Naive thymus-derived CD8-positive, alpha-beta T cell (primary cell): ENCODE data around the gene LYSET. TPM values are rescaled to one million over a fixed set of nuclear protein-coding genes. Genes with fewer than 3 reads are reported as not detected.
A peak's percentile ranks its signal among the peaks of the same experiment; 100 is the strongest.

ENCODE experiments used
- ATAC-seq, 2 donors: fragments of 150-1000 bp; cut with Tn5 transposase in 1 of 2; sonication (Bioruptor Pico), chemical (Tn5 transposase) in 1 of 2; 1 replicate in 1 of 2; 2 replicates in 1 of 2; pipeline ENCODE4 v1.10.0; 2021; ENCODE audit warnings: mild to moderate bottlenecking in 2 of 2, moderate library complexity in 2 of 2
- POLR2A ChIA-PET: fragments of 350-600 bp; sonication (Branson Sonifier 250); formaldehyde crosslinking; loops from one replicate; lab custom pipeline; 2021; ENCODE audit warnings: antibody characterized with exemption; lab: Charles Lee
- DNase-seq, 10 donors: peaks; one replicate each; pipeline versions ENCODE4 v3.0.0 to v3.0.0-alpha.2; 2020 to 2022
- H3K27ac Mint-ChIP-seq, 10 donors: one replicate each; pipeline ENCODE4 v1.8.0; 2020 to 2022; ENCODE audit warnings: mild to moderate bottlenecking in 10 of 10, mixed read lengths in 10 of 10, moderate library complexity in 4 of 10, inconsistent platforms in 1 of 10
- H3K27me3 Mint-ChIP-seq, 5 donors: one replicate each; pipeline ENCODE4 v1.8.0; 2021 to 2022; ENCODE audit warnings: mixed read lengths in 5 of 5
- H3K36me3 Mint-ChIP-seq, 3 donors: one replicate each; pipeline ENCODE4 v1.8.0; 2020 to 2022; ENCODE audit warnings: mixed read lengths in 3 of 3, mild to moderate bottlenecking in 2 of 3, inconsistent platforms in 1 of 3
- H3K4me1 Mint-ChIP-seq, 4 donors: one replicate each; pipeline ENCODE4 v1.8.0; 2021 to 2022; ENCODE audit warnings: mixed read lengths in 4 of 4
- H3K4me3 Mint-ChIP-seq, 10 donors: one replicate each; pipeline ENCODE4 v1.8.0; 2020 to 2022; ENCODE audit warnings: mild to moderate bottlenecking in 10 of 10, mixed read lengths in 10 of 10, moderate library complexity in 6 of 10, inconsistent platforms in 1 of 10
- H3K9me3 Mint-ChIP-seq, 9 donors: one replicate each; pipeline ENCODE4 v1.8.0; 2020 to 2022; ENCODE audit warnings: mixed read lengths in 9 of 9, mild to moderate bottlenecking in 3 of 9, inconsistent platforms in 1 of 9, moderate library complexity in 1 of 9
- polyA plus RNA-seq, 3 donors: library from polyadenylated mRNA; unstranded; fragments of 300-500 nt; fragmentation: Illumina TruSeq; gene quantifications; one replicate each; pipeline ENCODE4 v1.2.3, GENCODE V29; 2021
- total RNA-seq, 8 experiments: library from RNA in 2 of 8; stranded (reverse) in 2 of 8; gene quantifications; one replicate each; pipeline ENCODE4 v1.2.3 and lab custom pipeline; 2021 to 2026

The LYSET gene
- total and polyA plus RNA-seq, 5 experiments from 2014 or later, result 17.4 to 46.0 (median 33.8) TPM

DNA sequence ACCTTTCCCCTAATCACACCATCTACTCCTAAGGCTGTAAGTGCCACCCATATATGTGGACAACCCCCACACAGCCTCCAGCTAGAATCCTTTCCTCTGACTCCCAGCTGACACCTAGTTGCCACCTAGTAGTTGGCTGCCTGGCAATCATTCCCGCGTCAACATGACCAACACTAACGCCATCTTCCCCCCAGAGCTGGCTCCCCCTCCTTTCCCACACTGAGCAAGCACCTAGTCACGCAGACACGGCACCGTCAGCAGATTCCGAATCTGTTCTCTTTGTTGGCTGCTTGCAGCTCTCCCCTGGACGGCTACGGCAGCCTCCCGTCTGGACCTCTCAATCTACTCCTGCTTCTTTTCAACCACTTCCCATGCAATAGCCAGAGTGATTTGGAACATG is 49.7 kb downstream of the LYSET start:
- Mint-ChIP-seq H3K27me3 (peaks cover 0 to 15% (median 11%) of the 10 kb centered on the region in 5 donors), H3K36me3 (peaks cover 0 to 6% (median 2%) of the 10 kb centered on the region in 3 donors), H3K4me1 (peaks cover 10 to 18% (median 15%) of the 10 kb centered on the region in 4 donors), H3K27ac (peak overlapping the region in 2 of 10 donors; percentile 18 to 74), H3K4me3 (no peak overlapping the region), H3K9me3 (no peaks in the 10 kb centered on the region)
- ATAC-seq (no peak), DNase-seq (no peak)
- POLR2A ChIA-PET, result no interaction called here

Other genes starting within 250 kb of the LYSET start
- 10 to 100 TPM; 33.1 to 34.6 TPM for gene ITPK1, start 69.4 kb upstream of the LYSET start, total RNA-seq
- 10 to 100 TPM; 25.3 to 41.1 (median 32.5) TPM for gene ITPK1, start 69.4 kb upstream of the LYSET start, polyA plus RNA-seq
- 10 to 100 TPM; 58.3 to 58.7 TPM for gene MOAP1, start 420 bp upstream of the LYSET start, total RNA-seq
- gene MOAP1, start 420 bp upstream of the LYSET start, polyA plus RNA-seq, result 10 to 100 TPM; 56.8 to 75.0 (median 72.2) TPM
- 1 to 10 TPM; 7.0 to 7.1 TPM for gene GON7, start 21.7 kb downstream of the LYSET start, total RNA-seq
- 10 to 100 TPM in 2 of 3 donors, 1 to 10 TPM in 1; 9.5 to 18.8 (median 17.4) TPM for gene GON7, start 21.7 kb downstream of the LYSET start, polyA plus RNA-seq
- gene UBR7, start 21.9 kb downstream of the LYSET start, total RNA-seq, result 10 to 100 TPM; 13.7 to 13.8 TPM
- gene UBR7, start 21.9 kb downstream of the LYSET start, polyA plus RNA-seq, result 10 to 100 TPM; 24.9 to 28.2 (median 26.1) TPM
- 10 to 100 TPM; 31.6 to 33.3 TPM for gene BTBD7, start 147.7 kb downstream of the LYSET start, total RNA-seq
- 1 to 10 TPM; 6.7 to 7.8 (median 7.1) TPM for gene BTBD7, start 147.7 kb downstream of the LYSET start, polyA plus RNA-seq
- gene COX8C, start 161.9 kb downstream of the LYSET start, total RNA-seq, result not detected
- gene COX8C, start 161.9 kb downstream of the LYSET start, polyA plus RNA-seq, result not detected
- gene UNC79, start 245.6 kb downstream of the LYSET start, total RNA-seq, result not detected
- gene UNC79, start 245.6 kb downstream of the LYSET start, polyA plus RNA-seq, result not detected